Calu3 (cell line): Measurements from ENCODE around the gene ARHGAP19. TPM values are rescaled to one million over a fixed set of nuclear protein-coding genes. Genes with fewer than 3 reads are reported as not detected.
A peak's percentile ranks its signal among the peaks of the same experiment; 100 is the strongest.

Source experiments
- BruUV-seq: library from RNA; stranded (reverse); fragments of 400-500 nt; replicated peaks from 2 replicates; lab custom pipeline; 2021; lab: Mats Ljungman, UMichigan
- CTCF ChIA-PET: fragments of 300-600 bp; sonication (Branson Sonifier 250); formaldehyde crosslinking; loops from one replicate; lab custom pipeline; 2022; ENCODE audit warnings: antibody characterized with exemption; lab: Charles Lee
- DNase-seq: peaks from one replicate; pipeline ENCODE4 v3.0.0; 2022
- H3K27ac Mint-ChIP-seq: one replicate; pipeline ENCODE4 v1.8.0; 2022; ENCODE audit warnings: mixed read lengths; ENCODE audit not compliant: unreplicated experiment
- H3K27me3 Mint-ChIP-seq: one replicate; pipeline ENCODE4 v1.8.0; 2022; ENCODE audit warnings: mixed read lengths; ENCODE audit not compliant: unreplicated experiment
- H3K36me3 Mint-ChIP-seq: one replicate; pipeline ENCODE4 v1.8.0; 2022; ENCODE audit warnings: mild to moderate bottlenecking, moderate library complexity, mixed read lengths; ENCODE audit not compliant: insufficient read depth, unreplicated experiment
- H3K4me1 Mint-ChIP-seq: one replicate; pipeline ENCODE4 v1.8.0; 2022; ENCODE audit warnings: mild to moderate bottlenecking, low read depth, mixed read lengths; ENCODE audit not compliant: unreplicated experiment
- H3K4me3 Mint-ChIP-seq: one replicate; pipeline ENCODE4 v1.8.0; 2022; ENCODE audit warnings: mild to moderate bottlenecking, low read depth, moderate library complexity, mixed read lengths; ENCODE audit not compliant: unreplicated experiment
- H3K9me3 Mint-ChIP-seq: one replicate; pipeline ENCODE4 v1.8.0; 2022; ENCODE audit warnings: low read depth, mixed read lengths; ENCODE audit not compliant: unreplicated experiment
- CTCF ChIP-seq: fragments of 200-600 bp; IDR thresholded peaks from one replicate; pipeline ENCODE4 v1.8.0; 2022; ENCODE audit warnings: antibody characterized with exemption; ENCODE audit not compliant: unreplicated experiment
- intact Hi-C: fragments of 100-400 bp; cut with micrococcal nuclease; formaldehyde crosslinking; loops from one replicate; pipeline ENCODE4 v1.10.0; 2022; ENCODE audit not compliant: unreplicated experiment
- total RNA-seq: library from RNA; stranded (reverse); gene quantifications from 2 replicates; pipeline ENCODE4 v1.2.3, GENCODE V29; 2022

Gene ARHGAP19
- total RNA-seq, 1 experiment from 2014 or later = 6.7 TPM

GRCh38 chr10:97331153-97331703, 38.8 kb upstream of the ARHGAP19 start:
- Mint-ChIP-seq H3K4me3 (no peak overlapping the region), H3K36me3 (peaks cover 30% of the 10 kb centered on the region), H3K27ac (no peak overlapping the region), H3K27me3 (no peaks in the 10 kb centered on the region), H3K9me3 (no peaks in the 10 kb centered on the region), H3K4me1 (peaks cover 44% of the 10 kb centered on the region)
- no peak for TF ChIP-seq CTCF
- DNase-seq = no peak
- CTCF ChIA-PET = interaction anchor here (0.6 to 0.9 kb wide), 2 partner anchors 25 to 53 kb away, joined by 3 read pairs; no protein-coding TSS in a partner anchor
- intact Hi-C loops = no loop called here
- no TSS peak for BruUV-seq

- CTCF ChIA-PET = interaction anchor here (1.4 kb wide), 1 partner anchor 51 kb away, joined by 3 read pairs; no protein-coding TSS in a partner anchor
- Mint-ChIP-seq H3K27me3 (no peaks in the 10 kb centered on the region), H3K27ac (no peak overlapping the region), H3K4me3 (no peak overlapping the region), H3K9me3 (no peaks in the 10 kb centered on the region), H3K36me3 (peaks cover 28% of the 10 kb centered on the region), H3K4me1 (peaks cover 50% of the 10 kb centered on the region)
- intact Hi-C loops = no loop called here
- no TSS peak for BruUV-seq
- no peak for DNase-seq
- no peak for TF ChIP-seq CTCF
Observed at GRCh38 chr10:97329766-97330165, 37.3 kb upstream of the ARHGAP19 start.

GRCh38 chr10:97328646-97329453, 36.4 kb upstream of the ARHGAP19 start:
- no peak for TF ChIP-seq CTCF
- BruUV-seq = no TSS peak
- peaks cover 23% of the 10 kb centered on the region for H3K36me3 Mint-ChIP-seq
- H3K27me3 Mint-ChIP-seq = no peaks in the 10 kb centered on the region
- peaks cover 50% of the 10 kb centered on the region for H3K4me1 Mint-ChIP-seq
- intact Hi-C loops = no loop called here
- DNase-seq = peak; percentile 22
- CTCF ChIA-PET = interaction anchor here (1.4 to 1.8 kb wide), 2 partner anchors 10 to 50 kb away, joined by 3 to 7 read pairs; partner anchors contain the start of gene FRAT1
- peak overlapping the region; percentile 36 for H3K27ac Mint-ChIP-seq
- H3K4me3 Mint-ChIP-seq = peak overlapping the region; percentile 18
- no peaks in the 10 kb centered on the region for H3K9me3 Mint-ChIP-seq

- peak; percentile 19 for DNase-seq
- intact Hi-C loops = no loop called here
- Mint-ChIP-seq H3K4me3 (peak overlapping the region; percentile 18), H3K9me3 (no peaks in the 10 kb centered on the region), H3K4me1 (peaks cover 40% of the 10 kb centered on the region), H3K36me3 (peaks cover 11% of the 10 kb centered on the region), H3K27me3 (no peaks in the 10 kb centered on the region), H3K27ac (peak overlapping the region; percentile 31)
- BruUV-seq = no TSS peak
- CTCF ChIA-PET = interaction anchor here (0.7 to 1.8 kb wide), 2 partner anchors 9 to 203 kb away, joined by 3 to 7 read pairs; partner anchors contain the start of gene FRAT1
- TF ChIP-seq CTCF = no peak
Observed at GRCh38 chr10:97327348-97328294, 35.2 kb upstream of the ARHGAP19 start.
